Left colon (tissue), 2 donors: ENCODE data around the gene SQOR. TPM values are rescaled to one million over a fixed set of nuclear protein-coding genes. Genes with fewer than 3 reads are reported as not detected.

Experiments used
- ATAC-seq: fragments of 200-7000 bp; cut with Tn5 transposase; one replicate; pipeline ENCODE4 v1.9.1; 2020; ENCODE audit warnings: mild to moderate bottlenecking, moderate library complexity
- DNase-seq, 2 donors: peaks; one replicate each; pipeline ENCODE4 v3.0.0-alpha.2; 2020
- intact Hi-C, 2 donors: fragments of 100-400 bp; cut with DNase I in 1 of 2; cut with micrococcal nuclease in 1 of 2; formaldehyde crosslinking; loops; one replicate each; pipeline versions ENCODE4 v1.11.2 to v1.14.0; 2022; cut with DNase I, micrococcal nuclease
- total RNA-seq, 2 donors: library from RNA; stranded (reverse); fragmentation: NEBNext Ultra II Directional; extraction: Animal tissue kit (Norgen Biotek cat#: 25700); gene quantifications; one replicate each; pipeline ENCODE4 v1.2.1, GENCODE V29; 2021
- donor health status: DM: no; HTN: no; CAD: no.
- donor health status: DM: yes; HTN: yes; CAD: no.

Gene SQOR
- total RNA-seq, 2 donors from 2014 or later: 303 to 408 TPM

DNA sequence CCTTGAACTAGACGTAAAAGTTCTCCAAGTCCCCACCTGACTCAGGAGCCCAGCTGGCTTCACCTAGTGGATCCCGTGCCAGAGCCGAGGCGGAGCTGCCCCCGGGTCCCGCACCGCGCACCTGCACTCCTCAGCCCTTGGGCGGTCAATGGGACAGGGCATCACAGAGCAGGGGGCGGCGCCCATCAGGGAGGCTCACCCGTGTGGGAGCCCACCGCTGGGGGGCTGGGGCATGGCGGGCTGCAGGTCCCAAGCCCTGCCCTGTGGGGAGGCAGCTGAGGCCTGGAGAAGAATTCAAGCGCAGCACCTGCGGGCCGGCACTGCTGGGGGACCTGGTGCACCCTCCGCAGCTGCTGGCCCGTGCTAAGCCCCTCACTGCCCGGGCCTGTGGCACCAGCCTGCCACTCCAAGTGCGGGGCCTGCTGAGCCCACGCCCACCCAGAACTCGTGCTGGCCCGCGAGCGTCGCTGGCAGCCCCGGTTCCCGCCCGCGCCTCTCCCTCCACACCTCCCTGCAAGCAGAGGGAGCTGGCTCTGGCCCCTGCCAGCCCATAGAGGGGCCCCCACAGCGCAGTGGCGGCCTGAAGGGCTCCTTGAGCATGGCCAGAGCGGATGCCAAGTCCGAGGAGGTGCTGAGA lies 16.2 kb downstream of the SQOR start:
- ATAC-seq: no peak
- no peak for DNase-seq
- intact Hi-C loops: no loop called here

- peak; percentile 26 for ATAC-seq
- DNase-seq: no peak
Observed at GRCh38 chr15:45653702-45654424, 19.0 kb downstream of the SQOR start.

GRCh38 chr15:45654749-45655148 lies 19.9 kb downstream of the SQOR start:
- no peak for DNase-seq
- ATAC-seq: no peak
- intact Hi-C loops: no loop called here

More at GRCh38 chr15:45653702-45654424, 19.0 kb downstream of the SQOR start:
- intact Hi-C loops: no loop called here

GRCh38 chr15:45657254-45657653 lies 22.4 kb downstream of the SQOR start:
- ATAC-seq (peak; percentile 26), DNase-seq (no peak)
- intact Hi-C loops: no loop called here

DNA sequence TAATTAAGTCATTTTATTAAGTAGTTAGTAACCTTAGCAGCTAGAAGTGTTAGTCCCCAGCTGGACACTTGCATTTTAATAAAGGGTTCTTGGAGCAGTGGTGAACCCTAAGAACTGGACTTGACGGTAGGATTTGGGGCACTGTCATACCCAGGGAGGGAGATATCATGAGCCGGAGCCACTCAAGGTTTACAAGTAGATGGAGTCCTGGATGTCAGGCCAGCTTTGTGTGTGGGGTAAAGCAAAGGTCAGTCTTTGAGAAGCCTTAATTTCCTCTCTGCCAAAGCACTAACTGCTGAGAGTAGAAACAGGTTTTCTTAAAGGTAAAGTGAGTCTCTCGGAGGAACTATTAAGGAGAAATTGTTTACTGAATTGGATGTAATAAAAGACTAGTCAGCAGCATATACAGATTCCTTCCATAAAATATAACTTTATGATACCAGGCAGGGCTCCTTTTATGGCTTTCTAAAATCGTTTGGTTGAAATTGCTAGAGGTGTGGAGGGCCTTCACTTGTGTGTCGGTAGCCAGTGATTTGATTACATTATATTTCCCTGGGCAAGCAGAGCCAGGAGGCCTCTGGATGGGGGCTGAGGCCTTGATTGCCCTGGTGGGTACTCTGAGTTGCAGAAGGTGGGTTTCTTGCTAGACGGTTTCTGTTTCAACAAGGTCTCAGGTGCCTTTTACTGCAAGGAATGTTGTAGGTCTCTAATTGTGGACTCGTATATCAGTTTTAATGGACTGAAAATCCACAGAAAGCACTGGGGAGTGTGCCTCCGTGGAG lies 23.1 kb downstream of the SQOR start:
- DNase-seq (no peak), ATAC-seq (peak; percentile 74)

DNA sequence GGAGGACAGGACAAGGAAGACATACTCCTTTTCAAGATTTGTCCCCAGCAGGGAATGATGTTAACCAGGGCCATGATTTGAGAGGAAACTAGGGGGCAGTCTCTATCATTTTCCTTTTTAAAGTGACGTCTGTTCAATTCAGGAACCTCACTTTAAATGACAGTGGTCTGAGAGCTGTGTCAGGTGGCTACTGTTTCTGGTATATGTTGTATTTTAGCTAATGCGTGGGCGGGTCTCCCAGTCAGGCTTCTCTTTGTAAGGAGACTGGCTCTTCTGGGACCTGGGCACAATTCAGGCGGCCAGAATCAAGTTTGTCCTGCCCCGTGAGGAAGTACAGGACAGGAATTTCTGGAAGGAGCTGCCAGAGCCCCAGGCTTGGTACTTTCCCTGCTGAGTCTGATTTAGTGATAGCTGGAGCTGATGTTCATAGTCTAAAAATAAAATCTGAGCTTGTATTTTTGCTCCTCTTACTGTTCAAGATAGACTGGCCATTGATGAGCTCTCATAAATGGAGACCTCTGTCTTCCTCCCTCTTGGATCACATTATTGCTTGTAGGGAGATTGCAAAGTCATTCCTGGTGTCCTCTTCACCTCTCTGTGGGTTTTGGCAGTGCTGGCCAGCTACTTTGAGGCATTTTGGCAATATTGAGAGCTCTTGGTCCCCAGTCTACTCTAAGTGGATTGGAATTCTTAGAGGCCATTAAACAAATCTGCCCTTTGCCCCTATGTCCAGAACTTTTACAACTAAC lies 25.6 kb downstream of the SQOR start:
- DNase-seq (no peak), ATAC-seq (peak; percentile 6)
- intact Hi-C loops: no loop called here

More for the DNA sequence above, 23.1 kb downstream of the SQOR start:
- intact Hi-C loops: no loop called here

DNA sequence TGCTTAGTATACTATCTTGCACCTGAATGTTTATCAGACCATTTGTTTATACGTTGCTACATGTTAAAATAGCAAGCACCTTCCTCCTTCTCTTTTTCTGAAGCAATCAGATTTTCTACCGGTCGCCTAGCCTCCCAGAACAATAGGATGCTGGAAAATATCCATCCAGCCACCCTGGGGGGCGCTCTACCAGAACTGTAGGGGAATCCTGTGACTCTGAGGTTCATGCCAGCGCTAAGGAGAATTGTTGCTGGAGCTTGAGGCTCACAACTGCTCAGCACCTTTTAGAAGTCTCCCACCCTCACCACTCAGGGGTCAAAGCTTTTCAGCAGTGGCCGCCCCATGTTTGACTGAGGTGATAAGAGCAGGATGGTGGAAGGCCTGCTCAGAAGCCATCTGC lies 27.5 kb downstream of the SQOR start:
- DNase-seq (no peak), ATAC-seq (no peak)
- intact Hi-C loops: no loop called here

DNA sequence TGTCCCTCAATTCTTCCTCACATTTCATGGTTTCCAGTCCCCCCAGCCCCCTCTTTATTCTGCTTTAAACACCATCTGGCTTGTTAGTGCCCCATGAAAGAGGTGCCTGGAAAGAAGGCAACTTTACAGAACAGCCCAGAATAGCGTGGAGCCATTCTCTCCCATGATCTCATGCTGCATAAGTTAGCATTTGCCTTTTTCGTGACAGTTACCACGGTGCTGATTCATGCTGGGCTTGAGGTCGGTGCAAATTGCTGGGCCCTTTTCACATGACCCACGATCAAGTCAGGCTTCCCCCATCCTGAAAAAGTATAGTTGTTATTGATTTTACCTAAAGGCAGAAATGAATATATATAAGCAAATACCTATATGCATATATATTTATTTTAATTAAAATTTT lies 29.6 kb downstream of the SQOR start:
- no peak for ATAC-seq
- intact Hi-C loops: no loop called here
- DNase-seq: no peak

DNA sequence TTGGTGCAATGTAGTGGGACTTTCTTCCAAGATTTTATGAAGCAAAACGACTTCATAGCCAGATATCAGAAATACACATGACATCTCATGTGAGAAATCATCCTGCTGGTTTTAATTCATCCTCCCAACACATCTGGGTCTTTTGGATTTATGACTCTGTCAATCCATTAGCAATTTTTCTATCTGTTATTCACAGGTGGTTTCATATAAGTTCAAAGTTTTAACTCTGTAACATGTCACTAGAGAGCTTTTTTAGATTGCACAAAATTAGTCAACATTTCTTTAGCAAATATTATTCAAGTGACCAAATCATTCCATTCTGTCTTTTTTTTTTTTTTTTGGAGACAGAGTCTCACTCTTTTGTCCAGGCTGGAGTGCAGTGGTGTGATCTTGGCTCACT lies 30.4 kb downstream of the SQOR start:
- ATAC-seq (no peak), DNase-seq (no peak)
- intact Hi-C loops: no loop called here

DNA sequence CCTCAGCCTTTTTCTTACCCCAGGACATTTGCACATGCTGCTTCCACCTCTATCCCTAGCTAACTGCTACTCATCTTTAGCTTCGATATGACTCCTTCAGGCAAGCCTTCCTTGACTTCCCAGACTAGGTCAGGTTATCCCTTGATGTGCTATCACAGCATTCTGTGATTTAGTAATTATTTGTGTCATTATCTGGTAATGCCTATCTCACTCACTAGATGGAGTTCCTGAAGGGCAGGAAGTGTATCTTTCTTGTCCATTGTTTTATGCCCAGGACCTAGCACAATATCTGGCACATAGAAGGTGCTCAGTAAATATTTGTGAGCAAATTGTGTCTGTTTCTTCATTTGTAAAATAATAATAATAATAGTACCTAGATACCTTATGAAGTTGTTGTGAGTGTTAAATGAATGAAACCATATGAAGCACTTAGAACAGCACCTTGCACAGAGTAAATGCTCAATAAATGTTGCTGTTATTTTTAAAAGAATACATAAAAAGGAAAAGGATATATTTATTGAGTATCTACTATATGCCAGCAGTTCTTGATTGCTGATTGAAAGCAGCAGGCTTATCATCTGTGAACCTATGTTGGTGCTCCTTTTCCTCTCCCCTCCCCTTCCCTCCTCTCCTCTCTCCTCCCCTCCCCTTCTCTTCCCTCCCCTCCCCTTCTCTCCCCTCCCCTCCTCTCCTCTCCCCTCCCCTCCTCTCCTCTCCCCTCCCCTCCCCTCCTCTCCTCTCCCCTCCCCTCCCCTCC lies 31.5 kb downstream of the SQOR start:
- ATAC-seq (no peak), DNase-seq (no peak)
- intact Hi-C loops: no loop called here

DNA sequence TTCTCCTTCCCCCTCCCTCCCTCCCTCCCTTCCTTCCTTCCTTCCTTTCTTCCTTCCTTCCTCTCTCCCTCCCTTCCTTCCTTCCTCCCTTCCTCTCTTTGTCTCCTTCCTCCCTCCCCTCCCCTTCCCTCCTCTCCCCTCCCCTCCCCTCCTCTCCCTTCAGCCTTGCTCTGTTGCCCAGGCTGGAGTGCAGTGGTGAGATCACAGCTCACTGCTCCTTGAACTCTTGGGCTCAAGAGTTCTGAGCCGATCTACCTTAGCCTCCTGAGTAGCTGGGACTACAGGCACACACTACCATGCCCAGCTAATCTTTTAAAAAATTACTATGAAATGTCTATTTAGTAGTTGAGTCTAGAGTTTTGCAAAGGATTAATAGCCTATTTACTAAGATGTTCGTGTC lies 32.2 kb downstream of the SQOR start:
- intact Hi-C loops: no loop called here
- no peak for ATAC-seq

GRCh38 chr15:45668386-45668785 lies 33.6 kb downstream of the SQOR start:
- no peak for DNase-seq
- intact Hi-C loops: no loop called here
- ATAC-seq: no peak

More for the DNA sequence above, 32.2 kb downstream of the SQOR start:
- DNase-seq: no peak

GRCh38 chr15:45669422-45669821 lies 34.6 kb downstream of the SQOR start:
- ATAC-seq (no peak), DNase-seq (no peak)
- intact Hi-C loops: no loop called here

GRCh38 chr15:45670091-45670490 lies 35.3 kb downstream of the SQOR start:
- DNase-seq (no peak), ATAC-seq (no peak)
- intact Hi-C loops: no loop called here

DNA sequence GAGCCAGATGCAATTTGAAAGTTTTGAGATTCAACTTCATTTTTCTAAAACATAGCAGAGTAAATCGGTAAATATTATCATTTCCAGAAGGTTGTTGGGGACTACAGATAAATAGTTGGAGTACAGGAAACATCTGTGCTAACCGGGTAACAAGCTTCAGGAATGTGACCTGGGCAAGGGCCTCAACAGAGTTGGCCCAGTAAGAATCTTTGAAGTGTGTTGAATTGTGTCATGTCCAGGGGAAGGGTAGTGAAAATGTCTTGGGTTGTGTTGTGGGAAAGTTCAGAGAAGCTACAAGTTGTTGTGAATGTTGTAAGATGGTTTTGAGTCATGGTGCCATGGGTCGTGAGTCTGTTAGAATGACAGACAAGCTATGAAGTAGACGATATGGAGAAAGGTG lies 35.7 kb downstream of the SQOR start:
- ATAC-seq: no peak
- DNase-seq: no peak
- intact Hi-C loops: no loop called here

DNA sequence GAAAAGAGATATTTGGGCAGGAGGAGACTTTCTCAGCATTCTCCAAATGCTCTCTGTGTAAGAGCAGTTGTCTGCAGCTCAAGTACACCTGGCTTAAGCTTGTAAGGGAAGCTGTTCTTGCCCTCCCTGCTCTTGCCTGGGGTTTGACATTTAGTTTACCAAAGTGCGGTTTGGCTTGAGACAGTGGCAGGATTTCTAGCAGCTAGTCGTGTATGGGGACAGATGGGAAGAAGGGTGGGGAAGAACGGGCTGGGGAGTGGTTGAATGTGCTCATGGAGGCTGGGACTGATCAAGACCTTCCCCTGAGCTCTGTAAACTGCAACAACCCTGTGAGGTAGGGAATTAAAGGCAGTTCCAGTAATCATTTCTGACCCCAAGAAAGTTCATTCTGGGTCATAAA lies 39.8 kb downstream of the SQOR start:
- intact Hi-C loops: no loop called here
- no peak for DNase-seq
- ATAC-seq: peak; percentile 18

GRCh38 chr15:45677797-45678196 lies 43.0 kb downstream of the SQOR start:
- intact Hi-C loops: no loop called here
- DNase-seq: no peak
- ATAC-seq: no peak

DNA sequence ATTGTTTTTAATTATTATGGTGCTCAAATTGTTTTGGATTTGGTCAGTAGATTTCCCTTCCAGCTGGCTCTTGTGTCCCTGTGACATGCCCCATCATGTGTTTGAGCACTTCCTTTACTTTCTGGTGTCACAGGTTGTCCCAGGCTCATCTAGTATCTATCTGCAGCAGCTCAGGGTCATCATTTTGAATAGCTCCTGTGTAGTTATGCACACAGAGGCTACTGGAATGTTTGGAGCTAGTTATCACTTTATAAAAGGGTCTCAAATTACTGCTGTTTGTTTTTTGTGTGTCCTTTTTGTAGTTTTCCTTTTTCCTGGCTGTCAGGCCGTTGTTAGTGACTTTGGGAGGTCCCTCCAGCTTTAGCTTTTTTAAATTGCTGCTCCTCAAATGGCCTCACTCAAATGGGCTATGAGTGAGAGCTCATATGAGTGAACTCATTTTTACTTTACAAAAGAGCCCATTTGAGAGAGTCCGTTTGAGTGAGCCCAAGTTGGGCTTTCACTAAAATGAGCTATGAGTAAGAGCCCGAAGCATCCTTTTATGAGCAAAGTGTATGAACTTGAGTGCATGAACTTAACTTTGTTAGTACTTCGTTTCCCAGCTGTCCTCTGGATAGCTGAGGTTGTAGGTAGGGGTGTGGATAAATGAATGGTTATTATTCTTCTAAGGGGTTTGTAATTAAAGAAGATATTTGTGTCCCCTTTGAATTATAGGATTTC lies 43.8 kb downstream of the SQOR start:
- intact Hi-C loops: no loop called here
- DNase-seq: no peak
- ATAC-seq: no peak
